EH (cell line): ENCODE results near the gene TPRG1L.
A peak's percentile ranks its signal among the peaks of the same experiment; 100 is the strongest.
"Not testable (repeated sequence)": the region's sequence is repeated elsewhere in the genome, so short reads cannot be mapped to it uniquely, and the experiment has no call there.

Source experiments
- DNase-seq: peaks from one replicate; pipeline ENCODE4 v3.0.0-alpha.2; 2015; ENCODE audit warnings: low read depth

Gene TPRG1L

GRCh38 chr1:3624200-3625136 lies at the start of gene TPRG1L:
Gene TPRG1L (plus strand): TSS chr1:3625015. CDS start chr1:3625073, 58 bp downstream.
- peak; percentile 96 for DNase-seq

- not testable (repeated sequence) for DNase-seq
These were observed 49.3 kb upstream of the TPRG1L start for GRCh38 chr1:3575515-3575914.

- DNase-seq: no peak
These were observed 48.8 kb upstream of the TPRG1L start for GRCh38 chr1:3575993-3576392.

GRCh38 chr1:3577300-3577699 lies 47.5 kb upstream of the TPRG1L start:
- peak; percentile 29 for DNase-seq

GRCh38 chr1:3577711-3578432 lies 46.9 kb upstream of the TPRG1L start:
- DNase-seq: peak; percentile 6

- DNase-seq: no peak
These were observed 46.4 kb upstream of the TPRG1L start for GRCh38 chr1:3578433-3578805.

GRCh38 chr1:3578906-3579305 lies 45.9 kb upstream of the TPRG1L start:
- no peak for DNase-seq

GRCh38 chr1:3579626-3580025 lies 45.2 kb upstream of the TPRG1L start:
- no peak for DNase-seq

- no peak for DNase-seq
These were observed 44.6 kb upstream of the TPRG1L start for GRCh38 chr1:3580231-3580630.

GRCh38 chr1:3581296-3582036 lies 43.3 kb upstream of the TPRG1L start:
- peak; percentile 10 for DNase-seq

- DNase-seq: not testable (repeated sequence)
These were observed 41.1 kb upstream of the TPRG1L start for GRCh38 chr1:3583751-3584150.

GRCh38 chr1:3584915-3585314 lies 39.9 kb upstream of the TPRG1L start:
- DNase-seq: no peak

- not testable (repeated sequence) for DNase-seq
These were observed 39.4 kb upstream of the TPRG1L start for GRCh38 chr1:3585353-3585868.

GRCh38 chr1:3585940-3586568 lies 38.8 kb upstream of the TPRG1L start:
- DNase-seq: no peak

GRCh38 chr1:3586986-3587759 lies 37.6 kb upstream of the TPRG1L start:
- no peak for DNase-seq

- no peak for DNase-seq
These were observed 36.4 kb upstream of the TPRG1L start for GRCh38 chr1:3588395-3588794.

- no peak for DNase-seq
These were observed 34.6 kb upstream of the TPRG1L start for GRCh38 chr1:3590139-3590763.

- DNase-seq: no peak
These were observed 33.6 kb upstream of the TPRG1L start for GRCh38 chr1:3590951-3591865.

- no peak for DNase-seq
These were observed 31.5 kb upstream of the TPRG1L start for GRCh38 chr1:3593334-3593733.
